SK-N-SH treated with all-trans-retinoic acid at 6 μM for 48 hours (cell line): ENCODE results near the gene RGS7BP.

Experiments used
- ATAC-seq: fragments of 200-7000 bp; cut with Tn5 transposase; 3 replicates; pipeline ENCODE4 v1.9.1; 2020; ENCODE audit warnings: mild to moderate bottlenecking, moderate library complexity
- ARNTL ChIP-seq: fragments of 450-650 bp; formaldehyde crosslinking; IDR thresholded peaks from 2 replicates; pipeline ENCODE4 v1.5.0; 2020; ENCODE audit warnings: low read depth, mild to moderate bottlenecking, moderate library complexity, borderline replicate concordance
- BACH2 ChIP-seq: fragments of 250-450 bp; sonication (Bioruptor Pico); IDR thresholded peaks from 2 replicates; pipeline ENCODE4 v1.9.0; 2021; ENCODE audit warnings: mild to moderate bottlenecking, borderline replicate concordance
- CSDC2 ChIP-seq: fragments of 250-450 bp; sonication (Bioruptor Pico); IDR thresholded peaks from 2 replicates; pipeline ENCODE4 v1.5.0; 2020; ENCODE audit warnings: mild to moderate bottlenecking, moderate library complexity
- ESRRG ChIP-seq: fragments of 250-450 bp; sonication (Bioruptor Pico); IDR thresholded peaks from 2 replicates; pipeline ENCODE4 v1.6.1; 2021; ENCODE audit warnings: mild to moderate bottlenecking
- GLIS3 ChIP-seq: fragments of 250-450 bp; sonication (Bioruptor Pico); IDR thresholded peaks from 2 replicates; pipeline ENCODE4 v1.5.0; 2020; ENCODE audit warnings: mild to moderate bottlenecking, moderate library complexity
- ISL1 ChIP-seq: fragments of 250-450 bp; sonication (Bioruptor Pico); IDR thresholded peaks from 2 replicates; pipeline ENCODE4 v2.1.2; 2022; ENCODE audit warnings: mild to moderate bottlenecking, moderate library complexity
- OSR1 ChIP-seq: fragments of 250-450 bp; sonication (Bioruptor Pico); IDR thresholded peaks from 2 replicates; pipeline ENCODE4 v1.8.0; 2022; ENCODE audit warnings: moderate library complexity, mild to moderate bottlenecking, inconsistent platforms
- PPARA ChIP-seq: fragments of 250-450 bp; sonication (Bioruptor Pico); IDR thresholded peaks from 2 replicates; pipeline ENCODE4 v1.5.0; 2020; ENCODE audit warnings: mild to moderate bottlenecking, borderline replicate concordance
- RARB ChIP-seq: fragments of 250-450 bp; sonication (Bioruptor Pico); IDR thresholded peaks from 2 replicates; pipeline ENCODE4 v1.8.0; 2021; ENCODE audit warnings: mild to moderate bottlenecking, moderate library complexity
- SNAI2 ChIP-seq: fragments of 250-450 bp; sonication (Bioruptor Pico); IDR thresholded peaks from 2 replicates; pipeline ENCODE4 v1.5.0; 2020; ENCODE audit warnings: mild to moderate bottlenecking, moderate library complexity
- TCF4 ChIP-seq: fragments of 250-450 bp; sonication (Bioruptor Pico); IDR thresholded peaks from 2 replicates; pipeline ENCODE4 v1.8.0; 2021; ENCODE audit warnings: mild to moderate bottlenecking, moderate library complexity, borderline replicate concordance
- TOX ChIP-seq: fragments of 250-450 bp; sonication (Bioruptor Pico); IDR thresholded peaks from 2 replicates; pipeline ENCODE4 v1.8.0; 2021; ENCODE audit warnings: mild to moderate bottlenecking, moderate library complexity, borderline replicate concordance
- ZFP3 ChIP-seq: fragments of 250-450 bp; sonication (Bioruptor Pico); IDR thresholded peaks from 2 replicates; pipeline ENCODE4 v1.5.0; 2020; ENCODE audit warnings: mild to moderate bottlenecking, moderate library complexity
- ZFP30 ChIP-seq: fragments of 450-650 bp; formaldehyde crosslinking; IDR thresholded peaks from 2 replicates; pipeline ENCODE4 v1.5.0; 2022; ENCODE audit warnings: mild to moderate bottlenecking, moderate library complexity
- ZNF565 ChIP-seq: fragments of 450-650 bp; formaldehyde crosslinking; conservative IDR thresholded peaks from 2 replicates; pipeline ENCODE4 v1.5.0; 2020; ENCODE audit warnings: low read depth, mild to moderate bottlenecking, moderate library complexity
- ZNF8 ChIP-seq: fragments of 450-650 bp; formaldehyde crosslinking; IDR thresholded peaks from 2 replicates; pipeline ENCODE4 v1.5.0; 2020; ENCODE audit warnings: mild to moderate bottlenecking, moderate library complexity
- TF ChIP-seq, protein P1 (sequence below): fragments of 250-450 bp; sonication (Bioruptor Pico); IDR thresholded peaks from 2 replicates; pipeline ENCODE4 v1.5.1; 2021; ENCODE audit warnings: mild to moderate bottlenecking, moderate library complexity
- TF ChIP-seq, protein P2 (sequence below): fragments of 250-450 bp; sonication (Bioruptor Pico); IDR thresholded peaks from 2 replicates; pipeline ENCODE4 v1.5.0; 2020; ENCODE audit warnings: mild to moderate bottlenecking, moderate library complexity
- TF ChIP-seq, protein P3 (sequence below): fragments of 250-450 bp; sonication (Bioruptor Pico); IDR thresholded peaks from 2 replicates; pipeline ENCODE4 v1.5.1; 2020; ENCODE audit warnings: low read depth, mild to moderate bottlenecking, moderate library complexity
- TF ChIP-seq, protein P4 (sequence below): fragments of 250-450 bp; sonication (Bioruptor Pico); IDR thresholded peaks from 2 replicates; pipeline ENCODE4 v1.8.0; 2021; ENCODE audit warnings: low read depth, mild to moderate bottlenecking, moderate library complexity, borderline replicate concordance

The RGS7BP gene

DNA sequence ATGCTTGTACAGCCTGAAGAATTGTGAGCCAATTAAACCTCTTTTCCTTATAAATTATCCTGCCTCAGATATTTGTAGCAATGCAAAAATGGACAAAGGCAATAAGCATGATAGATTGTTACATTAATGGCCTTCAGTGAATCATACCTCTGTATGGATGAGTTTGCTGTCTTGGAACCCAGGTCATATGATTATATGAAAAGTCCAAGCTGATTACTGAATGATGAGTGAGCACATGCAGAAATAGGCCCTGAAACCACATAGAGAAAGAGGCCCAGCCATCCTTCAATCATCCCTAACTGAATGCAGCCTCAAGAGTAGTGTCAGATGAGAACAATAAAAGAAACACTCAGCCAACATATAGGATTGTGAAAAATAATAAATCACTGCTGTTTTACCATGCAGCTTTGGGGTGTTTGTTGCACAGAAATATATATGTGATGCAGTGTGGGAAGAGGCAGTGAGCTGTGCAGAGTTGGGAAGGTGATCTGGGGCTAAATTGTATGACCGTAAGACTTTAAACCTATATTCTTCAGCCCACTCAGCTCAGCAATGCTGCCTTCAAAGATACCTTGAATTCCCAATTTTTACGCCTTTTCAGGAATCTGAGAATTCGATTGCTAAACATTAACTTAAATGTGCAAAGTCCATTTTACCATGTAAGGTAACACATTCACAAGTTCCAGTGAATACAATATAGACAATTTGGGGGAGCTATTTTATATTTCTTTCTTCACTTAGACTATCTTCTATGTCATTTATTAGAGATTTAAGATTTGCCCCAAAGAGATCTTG, 148.1 kb downstream of the RGS7BP start:
- no peak for TF ChIP-seq ZNF8 (CRISPR knock-in tag)
- TF ChIP-seq, protein P1, sequence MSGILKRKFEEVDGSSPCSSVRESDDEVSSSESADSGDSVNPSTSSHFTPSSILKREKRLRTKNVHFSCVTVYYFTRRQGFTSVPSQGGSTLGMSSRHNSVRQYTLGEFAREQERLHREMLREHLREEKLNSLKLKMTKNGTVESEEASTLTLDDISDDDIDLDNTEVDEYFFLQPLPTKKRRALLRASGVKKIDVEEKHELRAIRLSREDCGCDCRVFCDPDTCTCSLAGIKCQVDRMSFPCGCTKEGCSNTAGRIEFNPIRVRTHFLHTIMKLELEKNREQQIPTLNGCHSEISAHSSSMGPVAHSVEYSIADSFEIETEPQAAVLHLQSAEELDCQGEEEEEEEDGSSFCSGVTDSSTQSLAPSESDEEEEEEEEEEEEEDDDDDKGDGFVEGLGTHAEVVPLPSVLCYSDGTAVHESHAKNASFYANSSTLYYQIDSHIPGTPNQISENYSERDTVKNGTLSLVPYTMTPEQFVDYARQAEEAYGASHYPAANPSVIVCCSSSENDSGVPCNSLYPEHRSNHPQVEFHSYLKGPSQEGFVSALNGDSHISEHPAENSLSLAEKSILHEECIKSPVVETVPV: no peak
- TF ChIP-seq SNAI2 (CRISPR knock-in tag): no peak
- no peak for TF ChIP-seq ESRRG (CRISPR knock-in tag)
- no peak for TF ChIP-seq OSR1 (CRISPR knock-in tag)
- no peak for TF ChIP-seq BACH2 (CRISPR knock-in tag)
- no peak for TF ChIP-seq GLIS3 (CRISPR knock-in tag)
- TF ChIP-seq ISL1 (CRISPR knock-in tag): no peak
- TF ChIP-seq, protein P2, sequence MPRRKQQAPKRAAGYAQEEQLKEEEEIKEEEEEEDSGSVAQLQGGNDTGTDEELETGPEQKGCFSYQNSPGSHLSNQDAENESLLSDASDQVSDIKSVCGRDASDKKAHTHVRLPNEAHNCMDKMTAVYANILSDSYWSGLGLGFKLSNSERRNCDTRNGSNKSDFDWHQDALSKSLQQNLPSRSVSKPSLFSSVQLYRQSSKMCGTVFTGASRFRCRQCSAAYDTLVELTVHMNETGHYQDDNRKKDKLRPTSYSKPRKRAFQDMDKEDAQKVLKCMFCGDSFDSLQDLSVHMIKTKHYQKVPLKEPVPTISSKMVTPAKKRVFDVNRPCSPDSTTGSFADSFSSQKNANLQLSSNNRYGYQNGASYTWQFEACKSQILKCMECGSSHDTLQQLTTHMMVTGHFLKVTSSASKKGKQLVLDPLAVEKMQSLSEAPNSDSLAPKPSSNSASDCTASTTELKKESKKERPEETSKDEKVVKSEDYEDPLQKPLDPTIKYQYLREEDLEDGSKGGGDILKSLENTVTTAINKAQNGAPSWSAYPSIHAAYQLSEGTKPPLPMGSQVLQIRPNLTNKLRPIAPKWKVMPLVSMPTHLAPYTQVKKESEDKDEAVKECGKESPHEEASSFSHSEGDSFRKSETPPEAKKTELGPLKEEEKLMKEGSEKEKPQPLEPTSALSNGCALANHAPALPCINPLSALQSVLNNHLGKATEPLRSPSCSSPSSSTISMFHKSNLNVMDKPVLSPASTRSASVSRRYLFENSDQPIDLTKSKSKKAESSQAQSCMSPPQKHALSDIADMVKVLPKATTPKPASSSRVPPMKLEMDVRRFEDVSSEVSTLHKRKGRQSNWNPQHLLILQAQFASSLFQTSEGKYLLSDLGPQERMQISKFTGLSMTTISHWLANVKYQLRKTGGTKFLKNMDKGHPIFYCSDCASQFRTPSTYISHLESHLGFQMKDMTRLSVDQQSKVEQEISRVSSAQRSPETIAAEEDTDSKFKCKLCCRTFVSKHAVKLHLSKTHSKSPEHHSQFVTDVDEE (CRISPR knock-in tag): no peak
- TF ChIP-seq, all 23 proteins: peak for 0
- ATAC-seq: no peak

DNA sequence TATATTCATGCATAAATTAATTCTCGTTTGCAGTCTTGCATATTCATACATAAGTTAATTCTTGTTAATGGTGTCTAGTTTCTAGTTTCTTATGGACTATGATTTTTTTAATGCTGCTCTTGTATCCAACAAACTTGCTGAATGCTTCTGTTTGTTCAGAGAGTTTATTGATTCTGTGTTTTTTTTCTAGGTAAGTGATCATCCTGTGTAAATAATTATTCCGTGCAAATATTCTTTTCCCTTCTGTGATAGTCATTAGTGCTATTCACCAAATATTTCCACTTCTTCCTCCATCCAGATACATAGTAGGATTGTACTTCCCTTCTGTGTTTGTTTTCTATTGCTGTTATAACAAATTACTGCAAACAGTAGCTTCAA, 148.7 kb downstream of the RGS7BP start:
- no peak for ATAC-seq
- TF ChIP-seq OSR1 (CRISPR knock-in tag): no peak
- no peak for TF ChIP-seq CSDC2
- TF ChIP-seq, protein P2 (CRISPR knock-in tag): no peak
- TF ChIP-seq ZNF8 (CRISPR knock-in tag): no peak
- no peak for TF ChIP-seq ZFP3 (CRISPR knock-in tag)
- TF ChIP-seq, protein P3, sequence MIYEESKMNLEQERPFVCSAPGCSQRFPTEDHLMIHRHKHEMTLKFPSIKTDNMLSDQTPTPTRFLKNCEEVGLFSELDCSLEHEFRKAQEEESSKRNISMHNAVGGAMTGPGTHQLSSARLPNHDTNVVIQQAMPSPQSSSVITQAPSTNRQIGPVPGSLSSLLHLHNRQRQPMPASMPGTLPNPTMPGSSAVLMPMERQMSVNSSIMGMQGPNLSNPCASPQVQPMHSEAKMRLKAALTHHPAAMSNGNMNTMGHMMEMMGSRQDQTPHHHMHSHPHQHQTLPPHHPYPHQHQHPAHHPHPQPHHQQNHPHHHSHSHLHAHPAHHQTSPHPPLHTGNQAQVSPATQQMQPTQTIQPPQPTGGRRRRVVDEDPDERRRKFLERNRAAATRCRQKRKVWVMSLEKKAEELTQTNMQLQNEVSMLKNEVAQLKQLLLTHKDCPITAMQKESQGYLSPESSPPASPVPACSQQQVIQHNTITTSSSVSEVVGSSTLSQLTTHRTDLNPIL (CRISPR knock-in tag): no peak
- TF ChIP-seq ESRRG (CRISPR knock-in tag): no peak
- no peak for TF ChIP-seq RARB (CRISPR knock-in tag)
- TF ChIP-seq GLIS3 (CRISPR knock-in tag): no peak
- no peak for TF ChIP-seq ZNF565
- TF ChIP-seq, protein P4, sequence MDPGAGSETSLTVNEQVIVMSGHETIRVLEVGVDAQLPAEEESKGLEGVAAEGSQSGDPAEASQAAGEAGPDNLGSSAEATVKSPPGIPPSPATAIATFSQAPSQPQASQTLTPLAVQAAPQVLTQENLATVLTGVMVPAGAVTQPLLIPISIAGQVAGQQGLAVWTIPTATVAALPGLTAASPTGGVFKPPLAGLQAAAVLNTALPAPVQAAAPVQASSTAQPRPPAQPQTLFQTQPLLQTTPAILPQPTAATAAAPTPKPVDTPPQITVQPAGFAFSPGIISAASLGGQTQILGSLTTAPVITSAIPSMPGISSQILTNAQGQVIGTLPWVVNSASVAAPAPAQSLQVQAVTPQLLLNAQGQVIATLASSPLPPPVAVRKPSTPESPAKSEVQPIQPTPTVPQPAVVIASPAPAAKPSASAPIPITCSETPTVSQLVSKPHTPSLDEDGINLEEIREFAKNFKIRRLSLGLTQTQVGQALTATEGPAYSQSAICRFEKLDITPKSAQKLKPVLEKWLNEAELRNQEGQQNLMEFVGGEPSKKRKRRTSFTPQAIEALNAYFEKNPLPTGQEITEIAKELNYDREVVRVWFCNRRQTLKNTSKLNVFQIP: no peak
- no peak for TF ChIP-seq TCF4 (CRISPR knock-in tag)
- TF ChIP-seq ZFP30 (CRISPR knock-in tag): no peak
- no peak for TF ChIP-seq ARNTL (CRISPR knock-in tag)
- no peak for TF ChIP-seq TOX (CRISPR knock-in tag)

DNA sequence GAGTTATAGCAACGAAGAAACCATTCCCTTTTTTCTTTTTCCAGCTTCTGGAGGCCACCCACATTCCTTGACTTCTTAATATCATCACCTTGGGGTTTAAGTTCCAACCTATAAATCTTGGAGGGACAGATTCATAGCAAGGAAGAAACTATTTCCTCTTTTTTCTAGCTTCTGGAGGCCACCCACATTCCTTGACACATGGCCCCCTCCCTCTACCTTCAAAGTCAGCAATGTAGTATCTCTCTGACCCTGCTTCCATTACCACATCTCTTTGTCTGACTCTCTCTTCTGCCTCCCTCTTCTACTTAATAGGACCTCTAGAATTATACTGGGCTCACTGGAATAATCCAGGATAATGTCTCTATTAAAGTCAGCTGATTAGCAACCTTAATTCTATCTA, 149.8 kb downstream of the RGS7BP start:
- no peak for ATAC-seq
- TF ChIP-seq PPARA (CRISPR knock-in tag) (no peak), CSDC2 (no peak), OSR1 (CRISPR knock-in tag) (no peak), ISL1 (CRISPR knock-in tag) (no peak), SNAI2 (CRISPR knock-in tag) (no peak)
- TF ChIP-seq, protein P3 (CRISPR knock-in tag): no peak
- TF ChIP-seq, protein P2 (CRISPR knock-in tag): no peak
